ENCODE data around the gene SEPTIN11. TPM values are rescaled to one million over a fixed set of nuclear protein-coding genes. Genes with fewer than 3 reads are reported as not detected.

Gene SEPTIN11
- total RNA-seq, 1 donor from 2014 or later = 80.4 TPM

DNA sequence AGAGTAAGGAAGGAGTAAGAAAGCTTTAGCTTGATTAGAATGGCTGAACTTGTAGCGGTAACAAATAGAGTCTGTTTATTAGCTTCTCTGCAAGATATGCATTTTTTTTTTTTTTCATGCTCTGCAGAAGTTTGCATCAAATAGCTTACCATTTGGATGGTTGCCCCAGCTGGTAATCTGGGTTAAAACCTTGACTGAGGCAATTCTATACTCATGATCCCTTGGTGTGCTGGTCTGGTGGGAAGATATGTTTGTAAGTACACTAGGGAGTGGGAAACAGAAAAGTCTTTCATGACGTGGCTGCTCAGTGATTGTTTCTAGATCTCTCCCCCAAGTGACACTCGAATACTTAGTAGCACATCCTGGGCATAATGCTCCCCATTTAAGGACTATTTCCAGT, 32.1 kb downstream of the SEPTIN11 start:
- TF ChIP-seq, protein P1, sequence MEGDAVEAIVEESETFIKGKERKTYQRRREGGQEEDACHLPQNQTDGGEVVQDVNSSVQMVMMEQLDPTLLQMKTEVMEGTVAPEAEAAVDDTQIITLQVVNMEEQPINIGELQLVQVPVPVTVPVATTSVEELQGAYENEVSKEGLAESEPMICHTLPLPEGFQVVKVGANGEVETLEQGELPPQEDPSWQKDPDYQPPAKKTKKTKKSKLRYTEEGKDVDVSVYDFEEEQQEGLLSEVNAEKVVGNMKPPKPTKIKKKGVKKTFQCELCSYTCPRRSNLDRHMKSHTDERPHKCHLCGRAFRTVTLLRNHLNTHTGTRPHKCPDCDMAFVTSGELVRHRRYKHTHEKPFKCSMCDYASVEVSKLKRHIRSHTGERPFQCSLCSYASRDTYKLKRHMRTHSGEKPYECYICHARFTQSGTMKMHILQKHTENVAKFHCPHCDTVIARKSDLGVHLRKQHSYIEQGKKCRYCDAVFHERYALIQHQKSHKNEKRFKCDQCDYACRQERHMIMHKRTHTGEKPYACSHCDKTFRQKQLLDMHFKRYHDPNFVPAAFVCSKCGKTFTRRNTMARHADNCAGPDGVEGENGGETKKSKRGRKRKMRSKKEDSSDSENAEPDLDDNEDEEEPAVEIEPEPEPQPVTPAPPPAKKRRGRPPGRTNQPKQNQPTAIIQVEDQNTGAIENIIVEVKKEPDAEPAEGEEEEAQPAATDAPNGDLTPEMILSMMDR (IDR thresholded peaks at IDR 0.05; ENCODE audit: unreplicated experiment) = no peak
- no peaks in the 10 kb centered on the region for H3K27me3 Mint-ChIP-seq
- H3K36me3 Mint-ChIP-seq (ENCODE audit: insufficient read depth) = peaks cover 2% of the 10 kb centered on the region
- H3K27ac Mint-ChIP-seq = no peak overlapping the region
- H3K4me1 Mint-ChIP-seq (ENCODE audit: low read depth) = peaks cover 55% of the 10 kb centered on the region
- no peak overlapping the region for H3K4me3 Mint-ChIP-seq (ENCODE audit: low read depth)
- H3K9me3 Mint-ChIP-seq (ENCODE audit: low read depth) = peaks cover 4% of the 10 kb centered on the region
- DNase-seq (ENCODE audit: low spot score, unreplicated experiment) = no peak

DNA sequence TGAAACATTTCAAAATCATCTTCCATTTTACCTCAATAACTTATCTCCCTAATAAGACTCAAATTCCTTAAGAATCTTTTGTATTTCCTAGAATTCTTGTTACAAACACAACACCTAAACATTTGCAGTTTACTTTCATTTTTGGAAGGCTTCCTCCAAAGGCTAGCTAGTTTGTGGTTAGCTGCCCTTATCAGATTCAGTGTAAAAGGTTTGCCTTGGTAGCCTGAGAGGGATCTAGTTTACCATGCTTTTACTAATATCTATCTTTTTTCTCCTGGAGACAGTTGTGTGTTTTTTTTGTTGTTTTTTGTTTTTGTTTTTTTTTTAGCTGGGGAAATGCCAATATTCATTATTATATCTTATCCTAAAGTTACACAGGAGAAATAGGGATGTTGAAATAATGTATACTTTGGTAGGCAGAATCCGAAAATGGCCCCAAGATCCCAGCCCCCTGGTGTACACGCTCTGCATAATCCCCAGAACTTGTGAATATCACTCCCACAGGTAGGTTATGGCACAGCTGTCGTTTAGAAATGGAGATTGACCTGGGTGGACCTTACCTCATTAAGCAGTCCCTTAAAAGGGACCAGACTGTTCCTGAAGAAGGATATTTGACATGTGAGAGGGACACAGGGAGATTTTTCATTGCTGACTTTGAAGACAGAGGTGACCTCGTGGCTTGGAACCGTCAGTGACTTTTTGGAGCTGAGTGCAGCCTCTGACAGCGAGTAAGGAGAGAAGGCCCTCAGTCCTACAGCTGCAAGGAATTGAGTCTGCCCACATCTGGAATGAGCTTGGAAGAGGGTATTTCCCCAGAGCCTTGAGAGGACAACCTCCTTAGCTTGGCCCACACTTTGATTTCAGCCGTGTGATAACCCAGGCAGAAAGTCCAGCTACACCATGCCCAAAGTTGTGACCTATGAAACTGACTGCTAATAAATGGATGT, 33.4 kb downstream of the SEPTIN11 start:
- Mint-ChIP-seq H3K4me3 (ENCODE audit: low read depth) (no peak overlapping the region), H3K9me3 (ENCODE audit: low read depth) (peaks cover 4% of the 10 kb centered on the region), H3K27ac (peak overlapping the region; percentile 47), H3K27me3 (no peaks in the 10 kb centered on the region), H3K36me3 (ENCODE audit: insufficient read depth) (peaks cover 2% of the 10 kb centered on the region), H3K4me1 (ENCODE audit: low read depth) (peaks cover 62% of the 10 kb centered on the region)
- no peak for DNase-seq (ENCODE audit: low spot score, unreplicated experiment)
- TF ChIP-seq, protein P1 (IDR thresholded peaks at IDR 0.05; ENCODE audit: unreplicated experiment) = peak; percentile 39

DNA sequence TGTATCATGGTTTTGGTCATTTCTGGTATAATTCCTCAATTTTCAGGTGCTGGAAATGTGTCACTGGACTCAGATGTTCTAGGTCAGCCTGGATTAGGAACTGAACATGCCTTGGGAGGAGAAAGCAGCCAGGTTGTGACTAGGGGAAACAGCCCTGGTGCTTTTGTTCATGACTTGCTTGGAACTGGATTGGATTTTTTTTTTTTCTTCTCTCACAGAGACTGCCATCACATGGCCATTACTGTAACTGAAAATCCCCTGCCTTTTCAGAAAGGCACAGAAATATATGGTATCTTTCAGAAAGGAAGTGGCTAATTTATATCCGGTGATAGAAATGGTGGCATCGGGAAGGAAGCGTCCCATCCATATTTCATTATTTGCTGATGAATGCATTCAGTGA, 34.6 kb downstream of the SEPTIN11 start:
- TF ChIP-seq, protein P1 (IDR thresholded peaks at IDR 0.05; ENCODE audit: unreplicated experiment) = peak; percentile 38
- Mint-ChIP-seq H3K36me3 (ENCODE audit: insufficient read depth) (peaks cover 1% of the 10 kb centered on the region), H3K4me3 (ENCODE audit: low read depth) (no peak overlapping the region), H3K4me1 (ENCODE audit: low read depth) (peaks cover 60% of the 10 kb centered on the region), H3K9me3 (ENCODE audit: low read depth) (peaks cover 2% of the 10 kb centered on the region), H3K27me3 (no peaks in the 10 kb centered on the region), H3K27ac (no peak overlapping the region)
- DNase-seq (ENCODE audit: low spot score, unreplicated experiment) = no peak

DNA sequence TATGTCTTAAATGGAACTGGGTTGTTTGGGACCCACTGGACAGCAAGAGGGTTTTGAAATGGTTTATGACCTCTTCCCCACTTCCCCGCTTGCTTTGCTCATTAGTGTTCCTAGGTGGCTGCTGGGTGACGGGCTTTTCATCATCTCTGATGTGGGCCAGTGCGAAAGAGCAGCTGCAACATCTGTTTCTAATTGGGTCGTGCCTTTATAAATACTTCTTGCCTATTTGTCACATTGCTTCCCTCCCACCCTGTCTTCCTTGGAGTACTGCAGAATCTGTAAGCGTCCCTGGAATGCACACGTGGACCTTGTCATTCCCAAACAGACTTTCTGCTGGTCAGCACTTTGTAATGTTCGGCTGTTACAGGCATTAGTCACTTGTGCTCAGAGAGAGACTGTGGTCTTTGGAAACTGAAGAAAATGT, 35.2 kb downstream of the SEPTIN11 start:
- H3K4me3 Mint-ChIP-seq (ENCODE audit: low read depth) = no peak overlapping the region
- peaks cover 2% of the 10 kb centered on the region for H3K9me3 Mint-ChIP-seq (ENCODE audit: low read depth)
- TF ChIP-seq, protein P1 (IDR thresholded peaks at IDR 0.05; ENCODE audit: unreplicated experiment) = no peak
- H3K27me3 Mint-ChIP-seq = no peaks in the 10 kb centered on the region
- DNase-seq (ENCODE audit: low spot score, unreplicated experiment) = no peak
- peak overlapping the region; percentile 74 for H3K27ac Mint-ChIP-seq
- H3K36me3 Mint-ChIP-seq (ENCODE audit: insufficient read depth) = peaks cover 1% of the 10 kb centered on the region
- peaks cover 56% of the 10 kb centered on the region for H3K4me1 Mint-ChIP-seq (ENCODE audit: low read depth)

DNA sequence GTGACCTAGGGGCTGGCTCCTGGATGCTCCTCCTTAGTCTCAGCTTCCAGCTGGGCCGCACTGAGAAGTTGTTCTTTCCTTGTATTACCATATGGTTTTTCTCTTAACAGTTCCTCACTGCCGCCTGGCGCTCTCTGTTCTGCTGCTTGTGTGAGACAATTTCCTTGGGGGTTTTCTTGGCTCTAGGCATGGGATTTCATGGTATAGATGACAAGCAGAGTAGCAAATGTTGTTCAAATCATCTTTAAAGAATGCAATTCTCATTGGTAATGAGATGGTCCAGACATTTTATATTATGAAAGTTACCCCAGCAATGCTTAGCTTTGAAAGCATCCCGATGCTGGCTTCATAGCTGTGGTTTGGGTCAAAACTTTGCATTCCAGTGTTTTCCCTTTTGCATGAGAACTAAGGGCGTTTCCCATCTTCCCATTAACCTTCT, 37.6 kb downstream of the SEPTIN11 start:
- DNase-seq (ENCODE audit: low spot score, unreplicated experiment) = no peak
- H3K27me3 Mint-ChIP-seq = no peaks in the 10 kb centered on the region
- TF ChIP-seq, protein P1 (IDR thresholded peaks at IDR 0.05; ENCODE audit: unreplicated experiment) = no peak

More for the DNA sequence above, 37.6 kb downstream of the SEPTIN11 start:
- Mint-ChIP-seq H3K27ac (peak overlapping the region; percentile 73), H3K4me3 (ENCODE audit: low read depth) (no peak overlapping the region), H3K36me3 (ENCODE audit: insufficient read depth) (peaks cover 6% of the 10 kb centered on the region), H3K9me3 (ENCODE audit: low read depth) (peaks cover 7% of the 10 kb centered on the region), H3K4me1 (ENCODE audit: low read depth) (peaks cover 39% of the 10 kb centered on the region)

Data from progenitor cell of endocrine pancreas (in vitro differentiated cells).